Activated CD4-positive, alpha-beta T cell treated with anti-CD3 and anti-CD28 coated beads, Interleukin-2, amount 10 ng/mL, durations not matched to agents 24 days and 14 days (primary cell): ENCODE data around the gene ZBTB16. TPM values are rescaled to one million over a fixed set of nuclear protein-coding genes. Genes with fewer than 3 reads are reported as not detected.

ENCODE experiments used
- DNase-seq: peaks from one replicate; pipeline ENCODE4 v3.0.0; 2022
- H3K27ac Mint-ChIP-seq: one replicate; pipeline ENCODE4 v1.8.0; 2022; ENCODE audit warnings: mild to moderate bottlenecking, mixed read lengths
- H3K27me3 Mint-ChIP-seq: one replicate; pipeline ENCODE4 v1.8.0; 2022; ENCODE audit warnings: mixed read lengths
- H3K36me3 Mint-ChIP-seq: one replicate; pipeline ENCODE4 v1.8.0; 2022; ENCODE audit warnings: low read depth, mild to moderate bottlenecking, mixed read lengths
- H3K4me1 Mint-ChIP-seq: one replicate; pipeline ENCODE4 v1.8.0; 2021; ENCODE audit warnings: mixed read lengths
- H3K4me3 Mint-ChIP-seq: one replicate; pipeline ENCODE4 v1.8.0; 2022; ENCODE audit warnings: mild to moderate bottlenecking, moderate library complexity, mixed read lengths
- H3K9me3 Mint-ChIP-seq: one replicate; pipeline ENCODE4 v1.8.0; 2021; ENCODE audit warnings: mixed read lengths
- intact Hi-C: fragments of 100-400 bp; cut with micrococcal nuclease; formaldehyde crosslinking; loops from one replicate; pipeline ENCODE4 v1.15.1; 2023
- total RNA-seq: library from RNA; stranded (reverse); gene quantifications from 2 replicates; pipeline ENCODE4 v1.2.3, GENCODE V29; 2022

The ZBTB16 gene
- total RNA-seq, 1 donor from 2014 or later, result 3.8 TPM

GRCh38 chr11:114063149-114063828, 3.8 kb downstream of the ZBTB16 start:
- Mint-ChIP-seq H3K4me3 (no peak overlapping the region), H3K4me1 (peaks cover 9% of the 10 kb centered on the region), H3K27me3 (peaks cover 39% of the 10 kb centered on the region), H3K9me3 (no peaks in the 10 kb centered on the region), H3K27ac (no peak overlapping the region), H3K36me3 (no peaks in the 10 kb centered on the region)
- no peak for DNase-seq
- intact Hi-C loops, result loop anchor here (5.0 kb wide), 1 partner anchor 104 kb away; no protein-coding TSS in a partner anchor

GRCh38 chr11:114063829-114064201, 4.3 kb downstream of the ZBTB16 start:
- H3K9me3 Mint-ChIP-seq, result no peaks in the 10 kb centered on the region
- H3K27ac Mint-ChIP-seq, result no peak overlapping the region
- DNase-seq, result no peak
- H3K36me3 Mint-ChIP-seq, result no peaks in the 10 kb centered on the region
- no peak overlapping the region for H3K4me3 Mint-ChIP-seq
- H3K27me3 Mint-ChIP-seq, result peaks cover 36% of the 10 kb centered on the region
- peaks cover 8% of the 10 kb centered on the region for H3K4me1 Mint-ChIP-seq
- intact Hi-C loops, result loop anchor here (5.0 kb wide), 1 partner anchor 103 kb away; no protein-coding TSS in a partner anchor

- H3K36me3 Mint-ChIP-seq, result no peaks in the 10 kb centered on the region
- peaks cover 7% of the 10 kb centered on the region for H3K4me1 Mint-ChIP-seq
- DNase-seq, result no peak
- no peak overlapping the region for H3K4me3 Mint-ChIP-seq
- H3K27me3 Mint-ChIP-seq, result peaks cover 33% of the 10 kb centered on the region
- intact Hi-C loops, result loop anchor here (5.0 kb wide), 1 partner anchor 103 kb away; no protein-coding TSS in a partner anchor
- H3K27ac Mint-ChIP-seq, result no peak overlapping the region
- H3K9me3 Mint-ChIP-seq, result no peaks in the 10 kb centered on the region
Observed at GRCh38 chr11:114064216-114064615, 4.7 kb downstream of the ZBTB16 start.

GRCh38 chr11:114065094-114065493, 5.6 kb downstream of the ZBTB16 start:
- intact Hi-C loops, result no loop called here
- no peak for DNase-seq

GRCh38 chr11:114066046-114066648, 6.6 kb downstream of the ZBTB16 start:
- Mint-ChIP-seq H3K9me3 (no peaks in the 10 kb centered on the region), H3K36me3 (no peaks in the 10 kb centered on the region), H3K27ac (peak overlapping the region; percentile 49), H3K4me3 (no peak overlapping the region), H3K27me3 (peaks cover 29% of the 10 kb centered on the region), H3K4me1 (peaks cover 4% of the 10 kb centered on the region)
- DNase-seq, result no peak
- intact Hi-C loops, result no loop called here

More at GRCh38 chr11:114065094-114065493, 5.6 kb downstream of the ZBTB16 start:
- Mint-ChIP-seq H3K27me3 (peaks cover 27% of the 10 kb centered on the region), H3K27ac (no peak overlapping the region), H3K4me1 (peaks cover 6% of the 10 kb centered on the region), H3K4me3 (no peak overlapping the region), H3K36me3 (no peaks in the 10 kb centered on the region), H3K9me3 (no peaks in the 10 kb centered on the region)

GRCh38 chr11:114068327-114068726, 8.8 kb downstream of the ZBTB16 start:
- peaks cover 12% of the 10 kb centered on the region for H3K27me3 Mint-ChIP-seq
- intact Hi-C loops, result no loop called here
- H3K27ac Mint-ChIP-seq, result no peak overlapping the region
- no peak for DNase-seq
- no peaks in the 10 kb centered on the region for H3K9me3 Mint-ChIP-seq
- no peak overlapping the region for H3K4me3 Mint-ChIP-seq
- H3K4me1 Mint-ChIP-seq, result peaks cover 7% of the 10 kb centered on the region
- no peaks in the 10 kb centered on the region for H3K36me3 Mint-ChIP-seq

- no peak overlapping the region for H3K4me3 Mint-ChIP-seq
- no peak overlapping the region for H3K27ac Mint-ChIP-seq
- H3K36me3 Mint-ChIP-seq, result no peaks in the 10 kb centered on the region
- peaks cover 18% of the 10 kb centered on the region for H3K4me1 Mint-ChIP-seq
- peaks cover 14% of the 10 kb centered on the region for H3K27me3 Mint-ChIP-seq
- no peak for DNase-seq
- intact Hi-C loops, result no loop called here
- no peaks in the 10 kb centered on the region for H3K9me3 Mint-ChIP-seq
Observed at GRCh38 chr11:114070464-114071139, 11.1 kb downstream of the ZBTB16 start.

GRCh38 chr11:114073007-114073827, 13.7 kb downstream of the ZBTB16 start:
- H3K4me3 Mint-ChIP-seq, result no peak overlapping the region
- no peaks in the 10 kb centered on the region for H3K36me3 Mint-ChIP-seq
- DNase-seq, result no peak
- peak overlapping the region; percentile 81 for H3K27ac Mint-ChIP-seq
- intact Hi-C loops, result loop anchor here (2.0 kb wide), 1 partner anchor 14 kb away; the partner anchor contains the start of gene ZBTB16
- H3K4me1 Mint-ChIP-seq, result peaks cover 34% of the 10 kb centered on the region
- peaks cover 27% of the 10 kb centered on the region for H3K27me3 Mint-ChIP-seq
- no peaks in the 10 kb centered on the region for H3K9me3 Mint-ChIP-seq

- Mint-ChIP-seq H3K4me1 (peaks cover 40% of the 10 kb centered on the region), H3K4me3 (no peak overlapping the region), H3K27me3 (peaks cover 33% of the 10 kb centered on the region), H3K36me3 (no peaks in the 10 kb centered on the region), H3K27ac (peak overlapping the region; percentile 78), H3K9me3 (no peaks in the 10 kb centered on the region)
- peak; percentile 62 for DNase-seq
- intact Hi-C loops, result loop anchor here (2.0 kb wide), 1 partner anchor 15 kb away; the partner anchor contains the start of gene ZBTB16
Observed at GRCh38 chr11:114073828-114074381, 14.4 kb downstream of the ZBTB16 start.

GRCh38 chr11:114074546-114075343, 15.2 kb downstream of the ZBTB16 start:
- Mint-ChIP-seq H3K9me3 (no peaks in the 10 kb centered on the region), H3K27me3 (peaks cover 37% of the 10 kb centered on the region), H3K27ac (no peak overlapping the region), H3K4me3 (no peak overlapping the region), H3K4me1 (peaks cover 47% of the 10 kb centered on the region), H3K36me3 (no peaks in the 10 kb centered on the region)
- intact Hi-C loops, result no loop called here
- DNase-seq, result no peak

- DNase-seq, result no peak
- Mint-ChIP-seq H3K4me1 (peaks cover 52% of the 10 kb centered on the region), H3K27ac (no peak overlapping the region), H3K27me3 (peaks cover 36% of the 10 kb centered on the region), H3K36me3 (no peaks in the 10 kb centered on the region), H3K4me3 (no peak overlapping the region), H3K9me3 (no peaks in the 10 kb centered on the region)
- intact Hi-C loops, result no loop called here
Observed at GRCh38 chr11:114075344-114075610, 15.8 kb downstream of the ZBTB16 start.

- peaks cover 58% of the 10 kb centered on the region for H3K4me1 Mint-ChIP-seq
- H3K4me3 Mint-ChIP-seq, result no peak overlapping the region
- no peaks in the 10 kb centered on the region for H3K36me3 Mint-ChIP-seq
- H3K27ac Mint-ChIP-seq, result peak overlapping the region; percentile 43
- DNase-seq, result peak; percentile 75
- H3K27me3 Mint-ChIP-seq, result peaks cover 33% of the 10 kb centered on the region
- intact Hi-C loops, result no loop called here
- H3K9me3 Mint-ChIP-seq, result no peaks in the 10 kb centered on the region
Observed at GRCh38 chr11:114075891-114076441, 16.5 kb downstream of the ZBTB16 start.
